HG03520 (cell line): ENCODE results near the gene LDOC1.
"Not testable (repeated sequence)": the region's sequence is repeated elsewhere in the genome, so short reads cannot be mapped to it uniquely, and the experiment has no call there.

Experiments
- ATAC-seq: cut with Tn5 transposase; IDR thresholded peaks from one replicate; pipeline ENCODE4 v1.9.1; 2021; ENCODE audit warnings: mild to moderate bottlenecking, moderate library complexity; ENCODE audit not compliant: unreplicated experiment

The LDOC1 gene

DNA sequence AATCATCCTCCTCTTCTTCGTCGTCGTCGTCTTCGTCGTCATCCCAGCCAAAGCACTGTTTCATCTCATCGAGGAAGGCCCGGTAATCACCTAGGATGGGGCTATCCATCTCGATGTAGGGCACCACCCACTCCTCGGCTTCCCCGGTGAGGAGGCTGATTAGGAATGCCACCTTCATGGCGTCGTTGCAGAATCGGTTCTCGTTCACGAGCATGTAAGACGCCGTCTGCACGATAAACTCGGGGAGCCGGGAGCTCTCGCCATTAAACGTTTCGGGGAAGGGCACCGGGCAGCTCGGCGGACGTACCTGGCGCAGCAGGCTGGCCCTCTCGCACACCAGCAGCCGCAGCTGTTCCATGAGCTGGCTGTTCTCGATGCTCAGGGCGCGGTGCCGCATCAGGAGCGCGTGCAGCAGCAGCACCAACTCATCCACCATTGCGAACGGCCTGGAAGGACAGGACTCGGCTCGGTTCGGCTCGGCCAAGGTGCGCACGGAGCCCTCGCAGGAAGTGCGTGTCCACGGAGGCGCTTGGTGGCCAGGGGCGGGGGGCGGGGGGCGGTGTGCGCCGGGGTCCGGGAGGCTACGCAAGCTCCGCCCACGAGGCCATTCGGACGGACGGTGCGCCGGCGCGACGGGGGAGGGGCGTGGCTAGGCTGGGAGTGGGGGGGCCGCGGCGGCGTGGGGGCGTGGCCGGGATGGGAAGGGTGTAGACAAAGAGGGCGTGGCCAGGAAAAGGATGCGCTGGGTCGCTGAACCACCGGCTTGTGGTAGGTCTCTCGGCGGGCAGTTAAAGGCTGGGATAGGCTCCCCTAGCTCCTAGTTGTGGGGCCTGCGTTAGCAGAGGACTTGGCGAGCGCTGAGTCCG is at the start of gene LDOC1:
Gene LDOC1 (minus strand): TSS at position 544 of the 866 bp plus-strand sequence. CDS start 108 bp downstream, at position 436.
- no peak for ATAC-seq

DNA sequence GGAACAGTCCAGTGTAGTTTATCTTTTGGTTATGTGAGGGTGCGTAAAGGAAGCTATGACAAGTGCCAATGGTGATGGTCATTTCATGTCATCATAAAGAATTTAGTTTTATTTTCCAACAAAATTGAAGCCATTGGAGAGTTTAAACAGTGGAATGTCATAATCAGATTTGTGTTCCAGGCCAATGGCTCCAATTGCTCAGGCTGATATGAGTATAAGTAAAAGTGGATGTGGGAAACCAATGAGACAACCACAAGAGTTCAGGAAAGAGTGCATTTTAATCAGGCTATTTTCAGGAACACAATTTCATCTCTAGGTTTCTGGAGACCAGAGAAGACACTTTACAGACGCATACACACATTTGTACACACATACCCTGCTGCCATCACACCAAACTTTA is 44.7 kb upstream of the LDOC1 start:
- ATAC-seq = no peak

DNA sequence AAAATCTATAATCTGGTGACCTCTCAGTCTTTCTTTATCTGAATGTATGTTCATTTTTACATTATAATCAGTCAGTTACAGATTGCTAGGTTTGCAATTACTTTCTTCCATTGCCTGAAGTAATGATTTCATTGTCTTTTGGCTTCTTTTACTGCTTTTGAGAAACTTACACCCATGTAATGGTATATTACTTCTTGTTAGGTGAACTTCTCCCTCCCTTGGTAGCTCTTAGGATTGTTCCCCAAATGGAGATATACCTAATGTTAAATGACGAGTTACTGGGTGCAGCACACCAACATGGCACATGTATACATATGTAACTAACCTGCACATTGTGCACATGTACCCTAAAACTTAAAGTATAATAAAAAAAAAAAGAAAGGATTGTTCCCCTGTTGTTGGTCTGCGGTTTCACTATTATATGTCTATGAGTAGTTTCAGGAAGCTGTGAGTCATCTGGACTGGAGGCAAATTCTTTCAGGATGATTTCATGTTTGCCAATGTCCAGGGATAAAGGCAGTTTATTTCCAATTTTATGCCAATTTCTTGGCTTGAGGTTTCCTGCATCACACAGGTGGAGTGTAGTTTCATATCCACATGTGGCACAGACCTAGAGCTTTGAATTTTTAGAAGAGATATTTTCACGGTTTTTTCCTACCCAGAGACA is 43.5 kb upstream of the LDOC1 start:
- ATAC-seq = no peak

DNA sequence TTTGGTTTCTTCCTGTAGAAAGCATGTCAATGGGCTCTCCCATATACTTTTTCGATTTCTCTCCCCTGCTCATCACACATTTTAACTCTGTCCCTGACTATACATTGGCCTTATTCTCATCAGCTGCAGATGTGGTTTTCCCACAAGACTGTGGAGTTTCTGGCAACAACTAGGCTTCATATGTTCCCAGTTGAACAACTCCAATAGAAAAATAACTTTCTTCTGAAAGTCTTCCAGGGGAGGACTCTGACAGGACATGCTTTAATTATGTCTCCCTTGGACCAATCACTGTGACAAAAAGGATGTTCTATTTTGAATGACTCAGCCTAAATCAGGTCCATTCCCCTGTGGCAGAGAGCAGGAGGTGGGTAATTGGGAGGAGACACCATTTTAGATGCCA is 37.3 kb upstream of the LDOC1 start:
- ATAC-seq = no peak

DNA sequence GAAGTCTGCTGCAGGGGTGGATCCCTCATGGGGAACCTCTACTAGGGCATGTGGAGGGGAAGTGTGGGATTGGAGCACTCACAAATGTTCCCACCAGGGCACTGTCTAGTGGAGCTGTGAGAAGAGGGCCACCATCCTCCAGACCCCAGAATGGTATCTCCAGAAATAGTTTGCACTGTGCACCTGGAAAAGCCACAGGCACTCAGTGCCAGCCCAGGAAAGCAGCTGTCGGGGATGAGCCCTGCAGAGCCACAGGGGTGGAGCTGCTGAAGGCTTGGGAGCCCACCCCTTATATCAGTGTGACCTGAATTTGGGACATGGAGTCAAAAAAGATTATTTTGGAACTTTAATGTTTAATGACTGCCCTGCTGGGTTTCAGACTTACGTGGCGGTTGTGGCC is 25.0 kb upstream of the LDOC1 start:
- ATAC-seq = no peak

DNA sequence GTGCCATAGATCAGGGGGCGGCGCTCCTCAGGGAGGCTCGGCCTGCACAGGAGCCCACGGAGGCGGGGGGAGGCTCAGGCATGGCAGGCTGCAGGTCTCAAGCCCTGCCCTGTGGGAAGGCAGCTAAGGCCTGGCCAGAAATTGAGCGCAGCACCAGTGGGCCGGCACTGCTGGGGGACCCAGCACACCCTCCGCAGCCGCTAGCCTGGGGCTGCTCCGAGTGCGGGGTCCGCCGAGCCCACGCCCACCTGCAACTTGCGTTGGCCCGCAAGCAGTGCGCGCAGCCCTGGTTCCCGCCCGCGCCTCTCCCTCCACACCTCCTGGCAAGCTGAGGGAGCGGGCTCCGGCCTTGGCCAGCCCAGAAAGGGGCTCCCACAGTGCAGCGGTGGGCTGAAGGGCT is 11.6 kb upstream of the LDOC1 start:
- ATAC-seq = not testable (repeated sequence)

DNA sequence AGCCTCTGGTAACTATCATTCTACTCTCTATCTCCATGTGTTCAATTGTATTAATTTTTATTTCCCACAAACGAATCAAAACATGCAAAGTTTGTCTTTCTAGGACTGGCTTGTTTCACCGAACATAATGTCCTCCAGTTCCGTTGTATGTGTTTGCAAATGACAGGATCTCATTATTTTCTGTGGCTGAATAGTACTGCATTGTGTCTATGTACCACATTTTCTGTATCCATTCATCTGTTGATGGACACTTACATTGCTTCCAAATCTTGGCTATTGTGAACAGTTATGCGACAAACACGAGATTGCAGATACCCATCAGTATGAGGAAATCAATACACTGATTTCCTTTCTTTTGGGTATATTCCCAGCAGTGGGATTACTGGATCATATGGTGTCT is 8.4 kb upstream of the LDOC1 start:
- ATAC-seq = no peak

DNA sequence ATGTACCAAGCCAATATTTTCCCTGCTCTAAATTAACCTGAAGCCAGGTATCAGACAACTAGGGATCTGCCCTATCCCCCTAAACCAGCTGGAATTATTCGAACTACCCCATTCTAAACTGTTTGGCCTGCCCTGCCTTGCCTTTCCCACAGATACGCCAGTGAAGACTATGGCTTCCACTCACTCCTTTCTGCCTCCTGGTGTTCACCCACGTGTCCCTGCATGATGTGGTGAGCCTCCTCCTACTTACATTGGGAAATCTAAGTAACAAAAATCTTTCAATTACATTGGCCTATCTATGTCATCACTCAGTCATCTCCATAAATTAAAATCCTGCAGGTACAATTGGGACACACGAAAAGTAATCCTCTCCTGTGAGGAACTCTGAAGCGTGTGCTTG is 6.1 kb upstream of the LDOC1 start:
- ATAC-seq = no peak

DNA sequence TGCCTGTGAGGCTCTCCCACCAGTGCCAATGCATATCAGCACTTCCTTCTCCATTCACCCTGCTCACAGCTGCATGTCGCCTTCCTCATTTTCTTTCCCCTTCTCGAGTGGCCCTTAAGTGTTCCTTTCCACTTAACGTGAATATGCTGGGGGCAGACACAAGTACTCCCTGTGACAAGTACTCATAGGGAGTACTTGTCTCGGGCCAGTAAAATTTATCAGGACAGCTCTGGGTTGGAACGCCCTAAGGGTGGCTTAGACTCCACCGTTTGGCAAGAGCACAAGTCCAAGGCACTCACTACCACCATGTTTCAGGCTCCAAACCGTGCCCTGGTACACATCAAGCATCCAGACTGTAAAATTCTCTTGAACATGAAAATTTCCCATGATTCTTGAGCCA is 3.9 kb upstream of the LDOC1 start:
- ATAC-seq = no peak

DNA sequence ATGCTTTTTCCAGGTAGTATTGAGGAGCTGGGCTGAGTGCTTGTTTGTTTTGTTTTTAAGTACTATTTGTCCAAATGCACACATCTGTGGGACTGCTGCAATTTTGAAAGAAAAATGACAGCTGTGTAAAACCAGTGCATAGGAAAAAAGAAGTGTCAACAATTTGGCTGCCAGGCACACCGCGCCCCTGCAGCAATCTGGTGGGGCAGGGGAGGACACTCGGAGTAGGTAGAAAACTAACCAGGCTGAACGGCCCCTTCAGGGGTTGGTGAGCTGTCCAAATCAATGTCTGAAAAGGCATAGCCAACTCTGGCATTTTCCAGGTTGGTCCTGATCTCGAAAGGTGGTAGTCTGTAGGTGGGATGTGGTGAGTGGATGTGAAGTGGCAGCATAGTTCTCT is 1.1 kb downstream of the LDOC1 start:
- no peak for ATAC-seq

DNA sequence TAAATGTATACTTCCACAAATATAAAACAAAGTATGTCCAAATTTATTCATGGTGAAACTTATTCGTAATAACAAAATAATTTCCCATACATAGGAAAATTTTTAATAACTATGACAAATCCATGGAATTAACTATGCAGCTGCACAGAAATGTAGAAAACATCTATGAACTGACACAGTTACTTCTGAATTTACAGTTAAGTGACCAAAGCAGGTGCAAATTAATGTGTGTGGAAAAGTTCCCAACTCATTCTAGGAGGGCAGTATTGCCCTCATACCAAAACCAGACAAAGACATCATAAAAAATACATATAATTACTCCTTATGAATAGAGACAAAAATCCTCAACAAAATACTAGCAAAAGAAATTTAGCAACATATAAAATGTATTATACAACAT is 12.5 kb downstream of the LDOC1 start:
- ATAC-seq = no peak

DNA sequence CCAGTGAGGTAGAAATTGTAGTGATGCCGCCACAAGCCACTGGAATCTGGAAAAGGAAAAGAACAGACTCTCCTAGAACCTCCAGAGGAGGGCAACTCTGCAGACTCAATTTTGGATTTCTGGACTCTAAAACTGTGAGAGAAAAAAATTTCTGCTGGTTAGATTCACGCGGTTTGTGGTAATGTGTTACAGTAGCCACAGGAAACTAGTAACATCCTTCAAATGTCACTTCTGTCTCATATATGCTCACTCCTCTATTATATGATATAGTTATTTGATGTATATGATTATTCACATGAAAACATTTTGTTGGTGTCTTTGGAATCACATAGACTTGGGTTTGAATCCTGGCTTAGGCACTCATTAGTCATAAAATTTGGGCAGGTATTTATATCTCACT is 18.8 kb downstream of the LDOC1 start:
- ATAC-seq = no peak

DNA sequence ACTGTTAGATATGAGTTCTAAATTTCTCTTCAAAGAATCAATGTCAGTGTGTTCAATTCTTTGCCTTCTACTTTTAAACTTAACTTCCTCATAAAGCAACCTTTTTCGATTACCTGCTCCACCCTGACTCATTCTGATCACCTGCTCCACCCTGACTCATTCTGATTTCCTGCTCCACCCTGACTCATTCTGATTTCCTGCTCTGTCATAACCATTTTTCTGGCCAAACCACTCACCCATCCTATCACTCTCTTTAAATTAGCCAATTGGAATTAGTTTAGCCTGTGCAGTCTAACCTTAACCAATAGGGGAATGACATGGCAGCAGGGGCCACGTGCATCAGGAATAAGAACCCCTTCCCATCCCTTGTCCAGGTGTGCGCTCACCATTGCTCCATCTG is 21.7 kb downstream of the LDOC1 start:
- ATAC-seq = not testable (repeated sequence)

DNA sequence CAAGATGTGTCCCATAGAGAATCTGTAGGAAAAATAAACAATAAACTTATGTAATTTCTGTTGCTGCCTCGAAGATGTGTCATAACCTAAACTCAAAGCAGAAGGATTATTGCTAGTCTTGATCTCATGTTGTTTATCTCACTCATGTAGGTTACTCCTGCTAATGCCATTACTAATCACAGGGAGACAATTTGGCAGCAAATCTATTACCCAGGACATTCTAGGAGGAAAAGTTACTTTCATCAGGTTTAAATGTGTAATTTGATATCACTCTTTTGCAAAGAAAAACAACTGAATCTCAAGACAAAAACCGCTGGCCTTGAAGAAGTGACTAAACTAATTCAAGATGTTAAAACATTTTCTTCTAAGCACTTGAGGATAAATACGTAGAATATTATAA is 34.0 kb downstream of the LDOC1 start:
- no peak for ATAC-seq

DNA sequence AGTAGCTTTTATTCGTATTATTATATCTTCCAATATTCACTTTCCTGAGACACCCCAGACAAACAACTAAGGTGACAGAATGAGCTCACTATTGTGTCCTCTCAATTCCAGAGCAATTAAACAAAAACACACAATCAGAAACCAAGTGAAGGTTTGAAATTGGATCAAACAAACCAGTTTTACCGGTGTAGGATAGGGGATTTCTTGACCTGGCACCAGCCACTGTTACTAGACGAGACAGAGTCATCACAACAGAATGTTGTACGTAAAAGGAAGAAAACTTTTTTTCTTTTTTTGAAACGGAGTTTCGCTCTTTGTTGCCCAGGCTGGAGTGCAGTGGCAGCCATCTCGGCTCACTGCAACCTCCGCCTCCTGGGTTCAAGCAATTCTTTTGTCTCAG is 43.7 kb downstream of the LDOC1 start:
- ATAC-seq = no peak

DNA sequence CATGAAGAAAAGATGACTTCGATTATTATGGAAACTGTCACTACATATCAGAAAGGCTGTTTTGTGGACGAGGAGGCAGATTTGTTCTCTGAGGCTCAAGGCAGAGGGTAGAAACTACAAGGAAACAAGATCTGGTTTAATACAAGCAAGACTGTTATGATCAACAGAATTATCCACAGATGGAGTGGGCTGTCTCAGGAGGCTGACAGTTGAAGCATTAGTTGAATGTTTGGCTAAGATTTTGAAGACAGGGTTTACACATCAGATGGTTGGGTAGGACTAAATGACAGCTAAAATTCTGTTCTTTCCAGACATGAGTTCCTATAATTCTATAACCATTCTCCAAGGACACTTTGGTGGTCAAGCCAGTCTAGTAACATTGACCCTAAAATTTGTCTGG is 49.8 kb downstream of the LDOC1 start:
- ATAC-seq = no peak
